H1 (cell line): ENCODE results near the gene HTRA1. TPM values are rescaled to one million over a fixed set of nuclear protein-coding genes. Genes with fewer than 3 reads are reported as not detected.

Experiments
- CTCF ChIA-PET: fragments of 300-600 bp; sonication (Branson Sonifier 250); formaldehyde crosslinking; loops from one replicate; lab custom pipeline; 2021; ENCODE audit not compliant: partially characterized antibody; lab: Charles Lee
- POLR2A ChIA-PET: fragments of 300-600 bp; sonication (Branson Sonifier 250); formaldehyde crosslinking; loops from one replicate; lab custom pipeline; 2021; ENCODE audit warnings: inconsistent platforms; ENCODE audit not compliant: partially characterized antibody; lab: Charles Lee
- DNase-seq, 2 experiments: peaks; one replicate each; pipeline versions ENCODE4 v3.0.0 to v3.0.0-alpha.2; 2010 to 2022; ENCODE audit warnings: low spot score in 2 of 2, low read depth in 1 of 2, mixed read lengths in 1 of 2
- FAIRE-seq: peaks from 2 replicates; lab custom pipeline; 2011; peaks lifted over from hg19 to GRCh38; lab: Jason Lieb, UNC
- H2AFZ ChIP-seq: 2 replicates; pipeline ENCODE4 v1.8.1; 2012; ENCODE audit warnings: low read length, inconsistent platforms
- H2AK5ac ChIP-seq: 2 replicates; pipeline ENCODE4 v1.6.1; 2013; ENCODE audit warnings: low read depth, low read length
- H2BK120ac ChIP-seq: replicated peaks from 2 replicates; pipeline ENCODE3; 2013; ENCODE audit warnings: low read depth, low read length, inconsistent platforms
- H2BK12ac ChIP-seq: 2 replicates; pipeline ENCODE4 v1.6.1; 2013; ENCODE audit warnings: low read depth, low read length
- H2BK15ac ChIP-seq: 2 replicates; pipeline ENCODE4 v1.6.1; 2013; ENCODE audit warnings: low read length
- H2BK20ac ChIP-seq: 2 replicates; pipeline ENCODE4 v1.6.1; 2013; ENCODE audit warnings: low read length
- H2BK5ac ChIP-seq: 2 replicates; pipeline ENCODE4 v1.6.1; 2013; ENCODE audit warnings: low read depth, low read length
- H3K14ac ChIP-seq: 2 replicates; pipeline ENCODE4 v1.6.1; 2013; ENCODE audit warnings: inconsistent platforms; ENCODE audit not compliant: insufficient read length
- H3K18ac ChIP-seq: 2 replicates; pipeline ENCODE4 v1.6.1; 2013; ENCODE audit warnings: low read length; ENCODE audit errors: extremely low read depth
- H3K23ac ChIP-seq: 2 replicates; pipeline ENCODE4 v1.6.1; 2013; ENCODE audit warnings: inconsistent platforms; ENCODE audit not compliant: insufficient read length
- H3K23me2 ChIP-seq: 2 replicates; pipeline ENCODE4 v1.6.1; 2013; ENCODE audit warnings: low read depth, low read length
- H3K27ac ChIP-seq: 2 replicates; pipeline ENCODE4 v1.6.1; 2011; ENCODE audit warnings: low read depth, low read length, inconsistent platforms
- H3K27me3 ChIP-seq, 4 experiments: replicated peaks in 1 of 4; 1 replicate in 1 of 4; 2 replicates in 3 of 4; pipeline versions ENCODE4 v1.6.1 to v1.8.1; 2011 to 2013; ENCODE audit warnings: low read length in 3 of 4, mild to moderate bottlenecking in 3 of 4, inconsistent platforms in 2 of 4, mixed read lengths in 2 of 4, moderate library complexity in 1 of 4; ENCODE audit not compliant: control insufficient read depth in 3 of 4, insufficient read depth in 3 of 4; ENCODE audit errors: extremely low read depth in 1 of 4
- H3K36me3 ChIP-seq, 4 experiments: 2 replicates each; pipeline versions ENCODE4 v1.6.1 to v1.8.1; 2011 to 2013; ENCODE audit warnings: mild to moderate bottlenecking in 4 of 4, low read length in 3 of 4, moderate library complexity in 2 of 4, control low read depth in 1 of 4, inconsistent platforms in 1 of 4; ENCODE audit not compliant: insufficient read depth in 4 of 4, control insufficient read depth in 2 of 4
- H3K4ac ChIP-seq: replicated peaks from 2 replicates; pipeline ENCODE3; 2013; ENCODE audit warnings: low read length, low read depth, mixed read lengths, inconsistent platforms; ENCODE audit not compliant: insufficient read length
- H3K4me1 ChIP-seq, 4 experiments: replicated peaks in 1 of 4; 1 replicate in 1 of 4; 2 replicates in 3 of 4; pipeline versions ENCODE4 v1.6.1 to v1.8.1; 2011 to 2013; ENCODE audit warnings: low read length in 3 of 4, inconsistent platforms in 2 of 4, mixed read lengths in 1 of 4; ENCODE audit not compliant: insufficient read depth in 4 of 4, control insufficient read depth in 3 of 4
- H3K4me2 ChIP-seq, 2 experiments: 2 replicates each; pipeline versions ENCODE4 v1.6.1 to v1.8.1; 2011 to 2013; ENCODE audit warnings: low read depth in 2 of 2, low read length in 2 of 2, control low read depth in 1 of 2, inconsistent platforms in 1 of 2, mild to moderate bottlenecking in 1 of 2; ENCODE audit not compliant: insufficient read depth in 1 of 2
- H3K4me3 ChIP-seq, 4 experiments: fragments of 200-600, 300-600 bp in 1 of 4; sonication (generic), shearing (Covaris generic), sonication (Bioruptor Twin) in 1 of 4; 2 replicates each; pipeline versions ENCODE4 v1.5.1 to v1.8.1; 2011 to 2016; ENCODE audit warnings: low read length in 4 of 4, low read depth in 3 of 4, control low read depth in 2 of 4, inconsistent platforms in 2 of 4, mild to moderate bottlenecking in 2 of 4, mixed read lengths in 1 of 4, moderate library complexity in 1 of 4; ENCODE audit not compliant: insufficient read depth in 2 of 4; ENCODE audit errors: extremely low read depth in 1 of 4
- H3K56ac ChIP-seq: replicated peaks from 2 replicates; pipeline ENCODE3; 2013; ENCODE audit warnings: low read depth, mild to moderate bottlenecking, mixed read lengths, low read length, inconsistent platforms; ENCODE audit not compliant: insufficient read length
- H3K79me1 ChIP-seq: 2 replicates; pipeline ENCODE4 v1.6.1; 2013; ENCODE audit warnings: low read depth, low read length, control low read depth
- H3K79me2 ChIP-seq, 2 experiments: 2 replicates each; pipeline versions ENCODE4 v1.6.1 to v1.8.1; 2012 to 2013; ENCODE audit warnings: low read length in 2 of 2, mild to moderate bottlenecking in 2 of 2, inconsistent platforms in 1 of 2; ENCODE audit not compliant: insufficient read depth in 2 of 2, control insufficient read depth in 1 of 2
- H3K9ac ChIP-seq, 4 experiments: replicated peaks in 1 of 4; 1 replicate in 1 of 4; 2 replicates in 3 of 4; pipeline versions ENCODE4 v1.6.1 to v1.8.1; 2011 to 2013; ENCODE audit warnings: low read depth in 3 of 4, low read length in 3 of 4, control low read depth in 2 of 4, mild to moderate bottlenecking in 2 of 4, moderate library complexity in 2 of 4, inconsistent platforms in 1 of 4; ENCODE audit errors: extremely low read depth in 1 of 4
- H3K9me3 ChIP-seq, 2 experiments: 2 replicates each; pipeline versions ENCODE4 v1.6.1 to v1.8.1; 2012 to 2013; ENCODE audit warnings: mild to moderate bottlenecking in 2 of 2, moderate library complexity in 2 of 2, control low read depth in 1 of 2, inconsistent platforms in 1 of 2, low read depth in 1 of 2, low read length in 1 of 2, mixed read lengths in 1 of 2; ENCODE audit not compliant: insufficient read depth in 2 of 2
- H4K20me1 ChIP-seq, 2 experiments: replicated peaks in 1 of 2; 2 replicates each; pipeline versions ENCODE3 to v1.8.1; 2011 to 2013; ENCODE audit warnings: inconsistent platforms in 2 of 2, low read length in 2 of 2, mild to moderate bottlenecking in 1 of 2; ENCODE audit not compliant: insufficient read depth in 2 of 2, control insufficient read depth in 1 of 2
- H4K5ac ChIP-seq: 2 replicates; pipeline ENCODE4 v1.6.1; 2013; ENCODE audit warnings: low read length, low read depth, mixed read lengths, inconsistent platforms; ENCODE audit not compliant: insufficient read length
- H4K8ac ChIP-seq: 2 replicates; pipeline ENCODE4 v1.8.0; 2013; ENCODE audit warnings: mild to moderate bottlenecking, moderate library complexity, low read length, inconsistent platforms; ENCODE audit not compliant: insufficient read depth; ENCODE audit errors: extremely low read depth
- H4K91ac ChIP-seq: replicated peaks from 2 replicates; pipeline ENCODE3; 2013; ENCODE audit warnings: low read length, mixed read lengths, inconsistent platforms; ENCODE audit not compliant: insufficient read length
- CEBPB ChIP-seq: IDR thresholded peaks from 2 replicates; pipeline ENCODE4 v1.6.1; 2012; ENCODE audit warnings: low read depth, low read length
- FOSL1 ChIP-seq: IDR thresholded peaks from 2 replicates; pipeline ENCODE4 v1.6.1; 2011; ENCODE audit warnings: mild to moderate bottlenecking, low read depth, low read length, moderate library complexity; ENCODE audit not compliant: insufficient read depth
- NRF1 ChIP-seq: IDR thresholded peaks from 2 replicates; pipeline ENCODE4 v1.6.1; 2011; ENCODE audit warnings: mild to moderate bottlenecking, low read depth, low read length, improper control_type of control experiment
- RBBP5 ChIP-seq: IDR thresholded peaks from 2 replicates; pipeline ENCODE4 v1.7.1; 2012; ENCODE audit warnings: low read depth, mild to moderate bottlenecking, inconsistent platforms, low read length, moderate library complexity, borderline replicate concordance
- SIX5 ChIP-seq: IDR thresholded peaks from 2 replicates; pipeline ENCODE4 v1.6.1; 2011; ENCODE audit warnings: mild to moderate bottlenecking, low read depth, low read length
- WGBS, 2 experiments: shearing (Covaris generic) in 1 of 2; methylation state at CpG; one replicate each; pipeline versions ENCODE4 v1.1.6 to v1.1.7; 2013 to 2015; ENCODE audit warnings: low lambda C conversion rate in 2 of 2, mixed read lengths in 2 of 2, inconsistent platforms in 1 of 2, low coverage in 1 of 2, missing lambda C conversion rate in 1 of 2; ENCODE audit not compliant: insufficient replicate concordance in 2 of 2, insufficient coverage in 1 of 2, insufficient read length in 1 of 2; ENCODE audit errors: extremely low coverage in 1 of 2, missing lambda C conversion rate in 1 of 2; 5-methylcytosine and 5-hydroxymethylcytosine counted together
- polyA plus RNA-seq, 7 experiments: library from polyadenylated mRNA; depleted of rRNA in 3 of 7; stranded (reverse) in 5 of 7; unstranded in 2 of 7; fragments of >200 nt in 5 of 7; fragments of 200-250 nt in 2 of 7; gene quantifications; 1 replicate in 5 of 7; 2 replicates in 1 of 7; 4 replicates in 1 of 7; pipeline versions ENCODE4 v1.2.1 to v1.2.3, GENCODE V29; 2011 to 2013; ENCODE audit warnings: missing spikeins in 2 of 7, mixed read lengths in 2 of 7
- total RNA-seq: library from RNA; stranded (reverse); fragmentation: NEBNext Ultra II Directional; extraction: Animal tissue kit (Norgen Biotek cat#: 25700); gene quantifications from 2 replicates; pipeline ENCODE4 v1.2.1, GENCODE V29; 2021
- TF ChIP-seq, protein P1 (sequence below): IDR thresholded peaks from 2 replicates; pipeline ENCODE4 v1.6.1; 2011; ENCODE audit warnings: low read length, improper control_type of control experiment

The HTRA1 gene
- total and polyA plus RNA-seq, 2 of the 8 experiments (the other 6 are each of a cell fraction or from before 2014, with no cell fraction given): 15.8 to 20.1 TPM

DNA sequence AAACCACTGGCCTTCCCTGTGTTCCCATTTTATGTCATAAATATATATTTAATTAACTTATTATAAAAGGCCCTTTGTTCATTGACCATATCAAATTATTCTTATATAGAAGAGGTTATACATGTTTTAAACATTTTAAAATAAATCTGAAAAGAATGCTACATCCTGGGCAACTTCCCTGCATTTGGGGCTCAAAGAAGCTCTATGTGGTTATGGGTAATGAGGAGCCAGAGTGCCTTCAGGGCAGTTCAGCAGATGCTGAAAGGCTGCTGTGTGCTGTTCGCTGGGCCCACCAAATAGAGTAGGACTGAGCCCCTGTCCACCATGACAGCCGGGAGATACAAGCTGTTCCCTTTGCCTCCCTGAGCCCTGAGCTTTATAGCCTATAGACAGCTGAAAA is 35.9 kb downstream of the HTRA1 start:
- DNase-seq (no peak), FAIRE-seq (no peak)
- H3K27ac ChIP-seq: no peak overlapping the region
- H2AFZ ChIP-seq: no peak overlapping the region
- H3K36me3 ChIP-seq: no peaks in the 10 kb centered on the region
- H3K14ac ChIP-seq: no peak overlapping the region
- no peak overlapping the region for H3K23ac ChIP-seq
- H3K4ac ChIP-seq: no peak overlapping the region
- no peaks in the 10 kb centered on the region; a peak in 1 of 7 replicates for H3K27me3 ChIP-seq
- no peaks in the 10 kb centered on the region; a peak in 1 of 7 replicates for H3K4me1 ChIP-seq
- H3K9me3 ChIP-seq: no peaks in the 10 kb centered on the region
- no peaks in the 10 kb centered on the region for H3K79me1 ChIP-seq
- no peaks in the 10 kb centered on the region for H4K20me1 ChIP-seq
- no peak overlapping the region for H3K4me2 ChIP-seq
- H3K18ac ChIP-seq: no peak overlapping the region
- ChIA-PET POLR2A (no interaction called here), CTCF (interaction anchor here (1.1 to 1.7 kb wide), 4 partner anchors 18 to 68 kb away, joined by 3 to 7 read pairs (median 4); no protein-coding TSS in a partner anchor)
- H3K79me2 ChIP-seq: no peaks in the 10 kb centered on the region
- no peak overlapping the region for H2BK20ac ChIP-seq
- no peak overlapping the region for H2BK15ac ChIP-seq
- WGBS, 2 experiments: 81% methylated on average over 2 of the region's 2 CpGs; no CpG with 5 or more reads in 1 of the 2 experiments
- no peaks in the 10 kb centered on the region for H3K23me2 ChIP-seq
- H2BK12ac ChIP-seq: no peak overlapping the region
- no peak overlapping the region for H2AK5ac ChIP-seq
- H2BK120ac ChIP-seq: no peak overlapping the region
- no peak overlapping the region for H4K5ac ChIP-seq
- no peak overlapping the region for H4K91ac ChIP-seq
- H2BK5ac ChIP-seq: no peak overlapping the region
- no peak overlapping the region for H3K56ac ChIP-seq
- no peak overlapping the region for H3K4me3 ChIP-seq
- no peak overlapping the region for H3K9ac ChIP-seq
- H4K8ac ChIP-seq: no peak overlapping the region
- TF ChIP-seq RBBP5 (no peak), FOSL1 (no peak), CEBPB (no peak), SIX5 (no peak), NRF1 (no peak)
- TF ChIP-seq, protein P1, sequence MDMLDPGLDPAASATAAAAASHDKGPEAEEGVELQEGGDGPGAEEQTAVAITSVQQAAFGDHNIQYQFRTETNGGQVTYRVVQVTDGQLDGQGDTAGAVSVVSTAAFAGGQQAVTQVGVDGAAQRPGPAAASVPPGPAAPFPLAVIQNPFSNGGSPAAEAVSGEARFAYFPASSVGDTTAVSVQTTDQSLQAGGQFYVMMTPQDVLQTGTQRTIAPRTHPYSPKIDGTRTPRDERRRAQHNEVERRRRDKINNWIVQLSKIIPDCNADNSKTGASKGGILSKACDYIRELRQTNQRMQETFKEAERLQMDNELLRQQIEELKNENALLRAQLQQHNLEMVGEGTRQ: no peak
